ENCODE data around the gene CNTNAP3B.
"Not testable (repeated sequence)": the region's sequence is repeated elsewhere in the genome, so short reads cannot be mapped to it uniquely, and the experiment has no call there.

Gene CNTNAP3B

GRCh38 chr9:42129073-42129729 is at the start of gene CNTNAP3B:
Gene CNTNAP3B (minus strand): TSS chr9:42129426. CDS start chr9:42129094, 332 bp downstream.
- DNase-seq (ENCODE audit: low read depth in 2 of 2): not testable (repeated sequence)

GRCh38 chr9:42160299-42160698 is 31.1 kb upstream of the CNTNAP3B start:
- not testable (repeated sequence) for DNase-seq (ENCODE audit: low read depth in 2 of 2)

- DNase-seq (ENCODE audit: low read depth in 2 of 2): not testable (repeated sequence)
These were observed 2.0 kb downstream of the CNTNAP3B start for GRCh38 chr9:42127056-42127841.

GRCh38 chr9:42121007-42121406 is 8.2 kb downstream of the CNTNAP3B start:
- DNase-seq (ENCODE audit: low read depth in 2 of 2): not testable (repeated sequence)

GRCh38 chr9:42095929-42096328 is 33.3 kb downstream of the CNTNAP3B start:
- not testable (repeated sequence) for DNase-seq (ENCODE audit: low read depth in 2 of 2)

GRCh38 chr9:42084559-42084952 is 44.7 kb downstream of the CNTNAP3B start:
- not testable (repeated sequence) for DNase-seq (ENCODE audit: low read depth in 2 of 2)

- DNase-seq (ENCODE audit: low read depth in 2 of 2): not testable (repeated sequence)
These were observed 45.2 kb downstream of the CNTNAP3B start for GRCh38 chr9:42083877-42084558.

- not testable (repeated sequence) for DNase-seq (ENCODE audit: low read depth in 2 of 2)
These were observed 48.9 kb downstream of the CNTNAP3B start for GRCh38 chr9:42080376-42080775.

- not testable (repeated sequence) for DNase-seq (ENCODE audit: low read depth in 2 of 2)
These were observed 54.4 kb downstream of the CNTNAP3B start for GRCh38 chr9:42074868-42075267.

GRCh38 chr9:42071026-42071425 is 58.2 kb downstream of the CNTNAP3B start:
- not testable (repeated sequence) for DNase-seq (ENCODE audit: low read depth in 2 of 2)

GRCh38 chr9:42070035-42070799 is 59.0 kb downstream of the CNTNAP3B start:
- DNase-seq (ENCODE audit: low read depth in 2 of 2): not testable (repeated sequence)

- DNase-seq (ENCODE audit: low read depth in 2 of 2): not testable (repeated sequence)
These were observed 75.4 kb downstream of the CNTNAP3B start for GRCh38 chr9:42053874-42054273.

- not testable (repeated sequence) for DNase-seq (ENCODE audit: low read depth in 2 of 2)
These were observed 78.5 kb downstream of the CNTNAP3B start for GRCh38 chr9:42050701-42051100.

GRCh38 chr9:42044422-42045010 is 84.7 kb downstream of the CNTNAP3B start:
- not testable (repeated sequence) for DNase-seq (ENCODE audit: low read depth in 2 of 2)

- not testable (repeated sequence) for DNase-seq (ENCODE audit: low read depth in 2 of 2)
These were observed 95.7 kb downstream of the CNTNAP3B start for GRCh38 chr9:42033541-42033940.

GRCh38 chr9:42020639-42021038 is 108.6 kb downstream of the CNTNAP3B start:
- not testable (repeated sequence) for DNase-seq (ENCODE audit: low read depth in 2 of 2)

- not testable (repeated sequence) for DNase-seq (ENCODE audit: low read depth in 2 of 2)
These were observed 110.9 kb downstream of the CNTNAP3B start for GRCh38 chr9:42018220-42018922.

GRCh38 chr9:42014317-42014716 is 114.9 kb downstream of the CNTNAP3B start:
- not testable (repeated sequence) for DNase-seq (ENCODE audit: low read depth in 2 of 2)

GRCh38 chr9:41991607-41992006 is 137.6 kb downstream of the CNTNAP3B start:
- DNase-seq (ENCODE audit: low read depth in 2 of 2): not testable (repeated sequence)

- DNase-seq (ENCODE audit: low read depth in 2 of 2): not testable (repeated sequence)
These were observed 149.0 kb downstream of the CNTNAP3B start for GRCh38 chr9:41980271-41980670.

All from stimulated activated CD4-positive, alpha-beta T cell treated with anti-CD3 and anti-CD28 coated beads, Interleukin-1b, Interleukin-23, amount 100 ng/mL, for 4 hours (primary cell).